Ascending aorta (tissue), 2 donors: Measurements from ENCODE around the gene ZYG11B. TPM values are rescaled to one million over a fixed set of nuclear protein-coding genes. Genes with fewer than 3 reads are reported as not detected.

Experiments used
- DNase-seq, 2 donors: peaks; one replicate each; pipeline ENCODE4 v3.0.0-alpha.2; 2019; ENCODE audit warnings: low spot score in 2 of 2
- H3K27ac ChIP-seq, 2 donors: fragments of 200-600 bp; sonication (generic); one replicate each; pipeline ENCODE4 v1.5.1; 2016 to 2017; ENCODE audit warnings: mild to moderate bottlenecking in 1 of 2
- H3K27me3 ChIP-seq: fragments of 200-600 bp; sonication (generic); one replicate; pipeline ENCODE4 v1.5.1; 2017
- H3K36me3 ChIP-seq, 2 donors: fragments of 200-600 bp; sonication (generic); one replicate each; pipeline ENCODE4 v1.5.1; 2016
- H3K4me1 ChIP-seq, 2 donors: fragments of 200-600 bp; sonication (generic); one replicate each; pipeline ENCODE4 v1.5.1; 2016 to 2017; ENCODE audit warnings: mild to moderate bottlenecking in 1 of 2
- H3K4me3 ChIP-seq, 2 donors: fragments of 200-600 bp; sonication (generic); one replicate each; pipeline ENCODE4 v1.5.1; 2016 to 2017; ENCODE audit warnings: mild to moderate bottlenecking in 1 of 2
- H3K9me3 ChIP-seq, 2 donors: fragments of 200-600 bp; sonication (generic); one replicate each; pipeline ENCODE4 v1.5.1; 2016
- intact Hi-C: fragments of 100-400 bp; cut with DNase I; formaldehyde crosslinking; loops from one replicate; pipeline ENCODE4 v1.15.1; 2023
- total RNA-seq: library from RNA; depleted of rRNA; stranded (reverse); fragments of >200 nt; gene quantifications from one replicate; pipeline ENCODE4 v1.1.0, GENCODE V29; 2016
- TF ChIP-seq, protein P1 (sequence below), 3 experiments: fragments of 200-600 bp in 2 of 3; fragments of 450-650 bp in 1 of 3; sonication (generic) in 2 of 3; IDR thresholded peaks; one replicate each; pipeline ENCODE4 v1.5.1; 2016 to 2019; ENCODE audit warnings: antibody characterized with exemption in 3 of 3, mild to moderate bottlenecking in 1 of 3, moderate library complexity in 1 of 3

The ZYG11B gene
- total RNA-seq, 1 donor from 2014 or later: 17.5 TPM

- DNase-seq: no peak
- H3K27me3 ChIP-seq: no peaks in the 10 kb centered on the region
- H3K4me3 ChIP-seq: no peak overlapping the region
- no peaks in the 10 kb centered on the region for H3K9me3 ChIP-seq
- no peaks in the 10 kb centered on the region for H3K4me1 ChIP-seq
- no peak overlapping the region for H3K27ac ChIP-seq
- TF ChIP-seq, protein P1, sequence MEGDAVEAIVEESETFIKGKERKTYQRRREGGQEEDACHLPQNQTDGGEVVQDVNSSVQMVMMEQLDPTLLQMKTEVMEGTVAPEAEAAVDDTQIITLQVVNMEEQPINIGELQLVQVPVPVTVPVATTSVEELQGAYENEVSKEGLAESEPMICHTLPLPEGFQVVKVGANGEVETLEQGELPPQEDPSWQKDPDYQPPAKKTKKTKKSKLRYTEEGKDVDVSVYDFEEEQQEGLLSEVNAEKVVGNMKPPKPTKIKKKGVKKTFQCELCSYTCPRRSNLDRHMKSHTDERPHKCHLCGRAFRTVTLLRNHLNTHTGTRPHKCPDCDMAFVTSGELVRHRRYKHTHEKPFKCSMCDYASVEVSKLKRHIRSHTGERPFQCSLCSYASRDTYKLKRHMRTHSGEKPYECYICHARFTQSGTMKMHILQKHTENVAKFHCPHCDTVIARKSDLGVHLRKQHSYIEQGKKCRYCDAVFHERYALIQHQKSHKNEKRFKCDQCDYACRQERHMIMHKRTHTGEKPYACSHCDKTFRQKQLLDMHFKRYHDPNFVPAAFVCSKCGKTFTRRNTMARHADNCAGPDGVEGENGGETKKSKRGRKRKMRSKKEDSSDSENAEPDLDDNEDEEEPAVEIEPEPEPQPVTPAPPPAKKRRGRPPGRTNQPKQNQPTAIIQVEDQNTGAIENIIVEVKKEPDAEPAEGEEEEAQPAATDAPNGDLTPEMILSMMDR (IDR thresholded peaks at IDR 0.05): no peak
- intact Hi-C loops: no loop called here
- no peaks in the 10 kb centered on the region for H3K36me3 ChIP-seq
These were observed 126.6 kb downstream of the ZYG11B start for GRCh38 chr1:52852854-52853253.

DNA sequence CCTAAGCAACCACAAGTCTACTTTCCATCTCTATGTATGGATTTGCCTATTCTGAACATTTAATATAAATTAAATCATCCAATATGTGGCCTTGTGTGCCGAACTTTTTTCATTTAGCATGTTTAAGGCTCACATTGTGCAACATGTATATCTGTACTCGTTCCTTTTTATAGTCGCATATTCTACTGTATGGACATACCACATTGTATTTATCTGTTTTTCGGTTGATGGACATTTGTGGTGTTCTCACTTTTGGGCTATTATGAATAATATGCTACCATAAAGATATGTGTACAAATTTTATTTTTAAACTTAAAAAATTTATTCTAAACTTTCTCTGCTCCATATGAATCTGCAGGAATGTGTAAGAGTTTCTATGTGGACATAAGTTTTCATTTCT, 129.3 kb downstream of the ZYG11B start:
- TF ChIP-seq, protein P1 (IDR thresholded peaks at IDR 0.05): no peak
- no peaks in the 10 kb centered on the region for H3K27me3 ChIP-seq
- H3K9me3 ChIP-seq: no peaks in the 10 kb centered on the region
- H3K4me3 ChIP-seq: no peak overlapping the region
- no peaks in the 10 kb centered on the region for H3K4me1 ChIP-seq
- intact Hi-C loops: no loop called here
- no peaks in the 10 kb centered on the region for H3K36me3 ChIP-seq
- DNase-seq: no peak
- H3K27ac ChIP-seq: no peak overlapping the region

- no peaks in the 10 kb centered on the region for H3K36me3 ChIP-seq
- H3K27me3 ChIP-seq: no peaks in the 10 kb centered on the region
- no peak for DNase-seq
- no peaks in the 10 kb centered on the region for H3K4me1 ChIP-seq
- intact Hi-C loops: no loop called here
- TF ChIP-seq, protein P1 (IDR thresholded peaks at IDR 0.05): no peak
- no peaks in the 10 kb centered on the region for H3K9me3 ChIP-seq
- H3K27ac ChIP-seq: no peak overlapping the region
- no peak overlapping the region for H3K4me3 ChIP-seq
These were observed 129.8 kb downstream of the ZYG11B start for GRCh38 chr1:52856026-52856425.

- Histone ChIP-seq H3K4me1 (no peaks in the 10 kb centered on the region), H3K27me3 (no peaks in the 10 kb centered on the region), H3K9me3 (no peaks in the 10 kb centered on the region), H3K36me3 (no peaks in the 10 kb centered on the region), H3K27ac (no peak overlapping the region), H3K4me3 (no peak overlapping the region)
- no peak for DNase-seq
- intact Hi-C loops: no loop called here
- TF ChIP-seq, protein P1 (IDR thresholded peaks at IDR 0.05): no peak
These were observed 131.2 kb downstream of the ZYG11B start for GRCh38 chr1:52857443-52857842.

DNA sequence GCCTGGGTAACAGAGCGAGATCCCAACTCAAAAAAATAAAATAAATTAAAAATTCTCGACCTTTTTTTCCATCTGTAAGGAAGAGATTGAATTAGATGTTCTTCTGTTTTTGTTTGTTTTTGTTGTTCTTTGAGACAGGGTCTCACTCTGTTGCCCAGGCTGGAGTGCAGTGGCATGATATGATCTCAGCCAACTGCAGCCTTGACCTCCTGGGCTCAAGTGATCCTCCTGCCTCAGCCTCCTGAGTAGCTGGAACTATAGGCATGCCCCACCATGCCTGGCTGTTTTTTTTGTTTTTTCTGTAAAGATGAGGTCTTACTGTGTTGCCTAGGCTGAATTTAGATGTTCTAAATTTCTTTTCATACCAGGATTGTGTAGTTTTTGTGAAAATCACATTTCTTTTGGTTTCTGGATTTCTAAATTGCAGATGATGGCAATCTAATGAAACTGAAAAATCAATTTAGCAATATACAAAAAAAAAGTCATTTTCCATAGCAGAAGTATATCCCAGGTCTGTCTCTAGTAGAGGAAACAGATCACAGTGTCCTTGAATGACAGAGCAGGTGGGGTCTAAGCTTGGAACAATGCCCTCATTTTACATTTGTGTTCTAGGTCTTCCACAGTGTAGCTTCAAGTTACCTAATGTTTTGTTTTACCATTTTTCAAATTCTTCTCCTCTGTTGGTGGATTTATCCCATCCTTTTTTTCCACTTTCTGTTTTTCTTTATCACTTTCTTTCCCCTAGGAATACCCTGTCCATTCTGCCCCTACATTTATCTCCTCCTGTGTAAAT, 136.6 kb downstream of the ZYG11B start:
- no peaks in the 10 kb centered on the region for H3K36me3 ChIP-seq
- H3K27me3 ChIP-seq: no peaks in the 10 kb centered on the region
- H3K9me3 ChIP-seq: no peaks in the 10 kb centered on the region
- H3K4me3 ChIP-seq: no peak overlapping the region
- H3K4me1 ChIP-seq: no peaks in the 10 kb centered on the region
- H3K27ac ChIP-seq: no peak overlapping the region
- intact Hi-C loops: no loop called here
- TF ChIP-seq, protein P1 (IDR thresholded peaks at IDR 0.05): no peak
- no peak for DNase-seq
